Heart left ventricle (tissue), 13 donors: Measurements from ENCODE around the gene IWS1.

Experiments
- CTCF ChIP-seq, 12 donors: fragments of 200-600 bp; sonication (generic) in 4 of 12; IDR thresholded peaks; one replicate each; pipeline versions ENCODE4 v1.5.0 to v1.8.0; 2018 to 2022; ENCODE audit warnings: antibody characterized with exemption in 12 of 12, mild to moderate bottlenecking in 5 of 12
- POLR2A ChIP-seq, 2 donors: fragments of 450-650 bp; IDR thresholded peaks; one replicate each; pipeline ENCODE4 v1.6.1; 2017; ENCODE audit warnings: antibody characterized with exemption in 2 of 2, mild to moderate bottlenecking in 2 of 2, moderate library complexity in 2 of 2
- donor health status: ischemic (EF 13 %, LVEDD 7.1; RV severe dilation, severe dysfunction).
- donor health status: DM: no; HTN: yes; CAD: no.
- donor health status: DM: no; HTN: no; CAD: no.
- donor health status: ischemic (EF 25% LVEDD 6.9; RV normal size, moderate dysfunction).
- donor health status: ischemic (EF 25% LVEDD 5.7; RV mildly dilated, moderate dysfunction).
- donor health status: ischemic (EF 35%, LVEDD 5.7; RV mildly dilated, moderate dysfunction).
- donor health status: nonischemic (EF 11% LVEDD 7.7; RV severe dilation, severe dysfunction).
- donor health status: DM: yes; HTN: yes; CAD: no.
- donor health status: PGD.
- donor health status: ischemic (EF 29% LVEDD 5.4; RV normal size, mild dysfunction).
- donor health status: nonischemic (EF 23%, LVEDD 6.1; RV moderate dilation, normal function).

GRCh38 chr2:127482031-127482430 lies 44.3 kb downstream of the IWS1 start:
- TF ChIP-seq CTCF (IDR thresholded peaks at IDR 0.05) (no peak), POLR2A (IDR thresholded peaks at IDR 0.05) (no peak)
